K562 (cell line): ENCODE results near the gene CTNNB1. TPM values are rescaled to one million over a fixed set of nuclear protein-coding genes. Genes with fewer than 3 reads are reported as not detected.
A peak's percentile ranks its signal among the peaks of the same experiment; 100 is the strongest.

Experiments used
- ATF6 ChIP-seq: sonication (generic); formaldehyde crosslinking; IDR thresholded peaks from 2 replicates; pipeline ENCODE4 v1.4.0; 2020; ENCODE audit warnings: mild to moderate bottlenecking, missing genetic modification reagents
- BRF2 ChIP-seq: IDR thresholded peaks from 3 replicates; pipeline ENCODE4 v1.6.1; 2011; ENCODE audit warnings: borderline replicate concordance, mild to moderate bottlenecking; ENCODE audit not compliant: insufficient read length, insufficient read depth
- CBX1 ChIP-seq: sonication (generic); IDR thresholded peaks from 2 replicates; pipeline ENCODE4 v1.6.1; 2016; ENCODE audit warnings: antibody characterized with exemption, low read depth, mild to moderate bottlenecking
- CTCFL ChIP-seq: IDR thresholded peaks from 2 replicates; pipeline ENCODE4 v1.6.1; 2011; ENCODE audit warnings: borderline replicate concordance, low read depth, mild to moderate bottlenecking, moderate library complexity, low read length; ENCODE audit not compliant: insufficient read depth, poor library complexity, severe bottlenecking
- GATAD2A ChIP-seq: fragments of 450-650 bp; IDR thresholded peaks from 2 replicates; pipeline ENCODE4 v1.6.1; 2017
- GTF2F1 ChIP-seq: IDR thresholded peaks from 2 replicates; pipeline ENCODE4 v1.6.1; 2011; ENCODE audit warnings: low read depth, low read length, improper control_type of control experiment
- MAZ ChIP-seq, 2 experiments: fragments of 450-650 bp in 1 of 2; sonication (generic) in 1 of 2; formaldehyde crosslinking; IDR thresholded peaks in 1 of 2; conservative IDR thresholded peaks in 1 of 2; 2 replicates each; pipeline versions ENCODE4 v1.4.0 to v1.5.0; 2020; ENCODE audit warnings: mild to moderate bottlenecking in 1 of 2, missing genetic modification reagents in 1 of 2
- MBD1 ChIP-seq: fragments of 250-450 bp; sonication (Bioruptor Pico); IDR thresholded peaks from 2 replicates; pipeline ENCODE4 v1.8.0; 2022; ENCODE audit warnings: inconsistent platforms
- RUNX1 ChIP-seq: sonication (generic); IDR thresholded peaks from 2 replicates; pipeline ENCODE4 v1.6.1; 2016; ENCODE audit warnings: antibody characterized with exemption, low read depth
- TCF7L2 ChIP-seq: fragments of 150-350 bp; IDR thresholded peaks from 2 replicates; pipeline ENCODE4 v1.6.1; 2016; ENCODE audit warnings: low read depth, mild to moderate bottlenecking, low read length, moderate library complexity
- ZBTB2 ChIP-seq: fragments of 450-650 bp; IDR thresholded peaks from 2 replicates; pipeline ENCODE4 v1.6.1; 2016; ENCODE audit warnings: antibody characterized with exemption
- ZFP30 ChIP-seq: fragments of 250-450 bp; sonication (Bioruptor Pico); IDR thresholded peaks from 2 replicates; pipeline ENCODE4 v1.8.0; 2022; ENCODE audit warnings: moderate library complexity, mild to moderate bottlenecking, inconsistent platforms, borderline replicate concordance
- ZNF354B ChIP-seq: fragments of 250-450 bp; sonication (Bioruptor Pico); IDR thresholded peaks from 2 replicates; pipeline ENCODE4 v1.4.0; 2020
- ZNF655 ChIP-seq: fragments of 250-450 bp; sonication (Bioruptor Pico); IDR thresholded peaks from 2 replicates; pipeline ENCODE4 v1.5.0; 2021
- polyA plus RNA-seq, 8 experiments: library from polyadenylated mRNA; depleted of rRNA in 4 of 8; stranded (reverse) in 5 of 8; unstranded in 3 of 8; fragments of >200 nt; fragmentation: Nextera tagmentation in 2 of 8; fragmentation: Illumina TruSeq in 1 of 8; extraction: Ambion mirVana in 2 of 8; extraction: Trizol in 1 of 8; gene quantifications; 2 replicates each; pipeline versions ENCODE4 v1.2.1 to v1.2.3, GENCODE V29; 2011 to 2014; ENCODE audit warnings: inconsistent platforms in 1 of 8, missing spikeins in 1 of 8
- total RNA-seq, 7 experiments: library from RNA; depleted of rRNA in 6 of 7; stranded (reverse); fragments of >200 nt in 6 of 7; fragmentation: Illumina TruSeq in 2 of 7; extraction: Trizol in 2 of 7; gene quantifications; 2 replicates each; pipeline versions ENCODE4 v1.2.1 to v1.2.3, GENCODE V29; 2011 to 2021; ENCODE audit warnings: low replicate concordance in 1 of 7
- TF ChIP-seq, protein P1 (sequence below): fragments of 250-450 bp; sonication (Bioruptor Pico); IDR thresholded peaks from 2 replicates; pipeline ENCODE4 v1.5.0; 2021

CTNNB1 gene
- total and polyA plus RNA-seq, 9 of the 15 experiments (the other 6 are each of a cell fraction or from before 2014, with no cell fraction given) = 44.3 to 193 (median 154) TPM

- TF ChIP-seq TCF7L2 (no peak), MBD1 (CRISPR knock-in tag) (no peak), CTCFL (no peak), GATAD2A (peak; percentile 96), ZNF655 (no peak), ZBTB2 (peak; percentile 77; the same call in 1 of the 2 replicates), GTF2F1 (peak; percentile 88), BRF2 (no peak), ATF6 (CRISPR knock-in tag) (no peak), MAZ (CRISPR knock-in tag; conservative IDR thresholded peaks at IDR 0.05 in 1 of 2, IDR thresholded peaks at IDR 0.05 in 1 of 2) (peak; percentile 99 to 100), RUNX1 (no peak; the same call in 1 of the 2 replicates), ZNF354B (no peak), CBX1 (peak; percentile 87), ZFP30 (CRISPR knock-in tag) (no peak)
- TF ChIP-seq, protein P1, sequence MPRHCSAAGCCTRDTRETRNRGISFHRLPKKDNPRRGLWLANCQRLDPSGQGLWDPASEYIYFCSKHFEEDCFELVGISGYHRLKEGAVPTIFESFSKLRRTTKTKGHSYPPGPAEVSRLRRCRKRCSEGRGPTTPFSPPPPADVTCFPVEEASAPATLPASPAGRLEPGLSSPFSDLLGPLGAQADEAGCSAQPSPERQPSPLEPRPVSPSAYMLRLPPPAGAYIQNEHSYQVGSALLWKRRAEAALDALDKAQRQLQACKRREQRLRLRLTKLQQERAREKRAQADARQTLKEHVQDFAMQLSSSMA = no peak
These were observed at the start of gene CTNNB1 (continued) for GRCh38 chr3:41198950-41199865.
